T-helper 17 cell (primary cell): ENCODE measurements around the gene FBXO22. TPM values are rescaled to one million over a fixed set of nuclear protein-coding genes. Genes with fewer than 3 reads are reported as not detected.
"Not testable (repeated sequence)": the region's sequence is repeated elsewhere in the genome, so short reads cannot be mapped to it uniquely, and the experiment has no call there.

ENCODE experiments used
- ATAC-seq: fragments of 150-1000 bp; cut with Tn5 transposase; 2 replicates; pipeline ENCODE4 v1.10.0; 2021; ENCODE audit warnings: mild to moderate bottlenecking, moderate library complexity
- DNase-seq, 3 donors: peaks; one replicate each; pipeline versions ENCODE4 v3.0.0 to v3.0.0-alpha.2; 2020 to 2021
- H3K9me3 ChIP-seq: one replicate; pipeline ENCODE4 v1.7.0; 2013; ENCODE audit warnings: low read length, mild to moderate bottlenecking; ENCODE audit not compliant: control insufficient read depth, poor library complexity, severe bottlenecking
- H3K27ac Mint-ChIP-seq: one replicate; pipeline ENCODE4 v1.8.0; 2022; ENCODE audit warnings: mild to moderate bottlenecking, moderate library complexity, mixed read lengths
- H3K27me3 Mint-ChIP-seq: one replicate; pipeline ENCODE4 v1.8.0; 2022; ENCODE audit warnings: mixed read lengths
- H3K36me3 Mint-ChIP-seq: one replicate; pipeline ENCODE4 v1.8.0; 2022; ENCODE audit warnings: low read depth, mixed read lengths
- H3K4me1 Mint-ChIP-seq: one replicate; pipeline ENCODE4 v1.8.0; 2022; ENCODE audit warnings: mild to moderate bottlenecking, mixed read lengths
- H3K4me3 Mint-ChIP-seq: one replicate; pipeline ENCODE4 v1.8.0; 2022; ENCODE audit warnings: mild to moderate bottlenecking, moderate library complexity, mixed read lengths
- total RNA-seq, 4 donors: library from RNA in 2 of 4; stranded (reverse) in 2 of 4; gene quantifications; one replicate each; pipeline ENCODE4 v1.2.3 and lab custom pipeline; 2022 to 2026

FBXO22 gene
- total RNA-seq (1 to 10 TPM; 7.1 to 9.0 TPM), total RNA-seq (lab: John Stamatoyannopoulos, UW) (17.5 to 36.5 reads per million in 2 donors)

DNA sequence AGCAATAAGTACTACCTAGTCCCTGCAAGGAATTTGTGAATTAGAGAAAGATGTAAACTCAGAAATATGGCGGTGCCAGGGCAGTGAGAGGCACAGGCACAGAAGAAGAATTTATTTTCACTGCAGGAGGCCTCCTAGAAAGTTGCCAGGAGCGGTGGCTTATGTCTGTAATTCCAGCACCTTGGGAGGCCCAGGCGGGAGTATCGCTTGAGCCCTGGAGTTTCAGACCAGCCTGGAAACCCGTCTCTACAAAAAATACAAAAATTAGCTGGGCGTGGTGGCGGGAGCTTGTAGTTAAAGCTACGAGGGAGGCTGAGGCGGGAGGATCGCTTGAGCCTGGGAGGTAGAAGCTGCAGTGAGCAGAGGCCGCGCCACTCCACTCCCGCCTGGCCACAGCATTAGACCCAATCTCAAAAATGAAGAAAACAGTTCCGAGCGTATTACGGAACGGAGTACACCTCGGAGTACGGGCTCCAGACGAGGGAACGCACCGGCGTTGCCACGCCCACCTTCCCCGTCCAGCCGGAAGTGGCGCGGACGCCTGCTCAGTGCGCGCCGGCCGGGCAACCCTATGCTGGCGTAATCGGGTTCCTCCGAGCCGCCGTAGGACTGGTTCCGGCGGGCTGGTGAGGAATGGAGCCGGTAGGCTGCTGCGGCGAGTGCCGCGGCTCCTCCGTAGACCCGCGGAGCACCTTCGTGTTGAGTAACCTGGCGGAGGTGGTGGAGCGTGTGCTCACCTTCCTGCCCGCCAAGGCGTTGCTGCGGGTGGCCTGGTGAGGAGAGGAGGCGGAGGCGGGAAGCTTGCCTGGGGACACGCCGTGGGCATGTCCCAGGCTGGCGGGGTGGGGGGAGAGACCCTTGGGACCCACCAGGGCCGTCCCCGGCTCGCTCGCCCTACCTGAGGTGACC lies at the start of gene FBXO22:
TSS of gene FBXO22 (plus strand) at position 548 of the 909 bp plus-strand sequence. CDS start at position 634, 86 bp downstream.
- Mint-ChIP-seq H3K27ac (peak within 1 kb of the TSS; percentile 94), H3K4me1 (peaks cover 16% of the 10 kb centered on the region), H3K4me3 (peak within 1 kb of the TSS; percentile 96), H3K36me3 (peaks cover 2% of the 10 kb centered on the region), H3K27me3 (no peaks in the 10 kb centered on the region)
- DNase-seq, result peak; percentile 73 to 81 (median 76)
- peak; percentile 93 for ATAC-seq
- no peaks in the 10 kb centered on the region for H3K9me3 ChIP-seq

DNA sequence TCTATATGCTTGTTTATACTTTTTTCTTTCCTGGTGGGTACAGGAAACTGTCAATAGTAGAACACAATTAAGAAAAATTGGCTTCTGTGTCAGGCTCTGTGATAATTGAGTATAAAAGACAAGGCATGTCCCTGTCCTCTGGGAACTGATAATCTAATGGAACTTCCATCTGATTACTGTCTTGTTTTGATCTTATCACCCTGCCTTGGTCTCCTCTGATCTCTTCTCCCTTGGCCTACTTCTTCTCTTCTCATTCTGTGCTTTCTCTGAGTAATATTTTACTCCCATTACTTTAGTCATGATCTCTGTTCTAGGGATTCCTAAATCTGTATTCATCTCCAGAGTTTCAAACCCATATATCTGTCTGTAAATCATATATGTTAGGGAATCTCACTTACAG lies 45.8 kb upstream of the FBXO22 start:
- H3K27me3 Mint-ChIP-seq, result no peaks in the 10 kb centered on the region
- peaks cover 12% of the 10 kb centered on the region for H3K36me3 Mint-ChIP-seq

DNA sequence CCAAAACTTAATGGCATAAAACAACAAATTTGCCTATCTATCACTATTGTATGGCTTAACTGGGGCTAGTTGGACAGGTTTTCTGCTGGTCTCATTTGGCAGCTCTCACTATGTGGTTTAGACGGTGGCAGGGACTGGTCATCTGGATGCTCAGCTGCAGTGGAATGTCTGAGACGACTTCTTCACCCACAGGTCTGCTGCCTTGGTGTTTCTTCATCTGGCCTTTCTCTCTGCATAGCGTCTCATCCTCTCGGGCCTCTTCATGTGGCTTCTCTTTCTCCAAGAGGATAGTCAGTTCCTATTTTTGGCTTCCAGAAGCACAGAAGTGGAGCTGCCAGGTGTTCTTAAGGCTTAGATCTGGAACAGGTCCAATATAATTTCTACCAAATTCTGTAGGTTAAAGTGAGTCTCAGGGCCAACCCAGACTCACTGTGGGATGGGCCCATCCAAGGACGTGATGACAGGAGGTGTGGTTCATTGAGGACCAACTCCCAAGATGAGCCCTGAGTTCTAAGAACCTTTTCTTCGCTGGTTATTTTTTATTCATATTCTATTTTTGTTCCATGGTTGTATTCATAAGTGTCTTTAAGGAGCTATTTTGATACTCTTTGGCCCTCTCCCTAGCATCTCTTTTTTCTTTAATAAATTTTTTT lies 41.8 kb upstream of the FBXO22 start:
- Mint-ChIP-seq H3K36me3 (peaks cover 13% of the 10 kb centered on the region), H3K4me1 (peaks cover 39% of the 10 kb centered on the region), H3K27ac (no peak overlapping the region), H3K27me3 (no peaks in the 10 kb centered on the region), H3K4me3 (no peak overlapping the region)
- no peak for DNase-seq
- ATAC-seq, result no peak
- no peaks in the 10 kb centered on the region for H3K9me3 ChIP-seq

More for the DNA sequence above, 45.8 kb upstream of the FBXO22 start:
- no peak for ATAC-seq
- H3K9me3 ChIP-seq, result no peaks in the 10 kb centered on the region
- Mint-ChIP-seq H3K27ac (peak overlapping the region; percentile 29), H3K4me1 (peaks cover 28% of the 10 kb centered on the region), H3K4me3 (no peak overlapping the region)
- no peak for DNase-seq

DNA sequence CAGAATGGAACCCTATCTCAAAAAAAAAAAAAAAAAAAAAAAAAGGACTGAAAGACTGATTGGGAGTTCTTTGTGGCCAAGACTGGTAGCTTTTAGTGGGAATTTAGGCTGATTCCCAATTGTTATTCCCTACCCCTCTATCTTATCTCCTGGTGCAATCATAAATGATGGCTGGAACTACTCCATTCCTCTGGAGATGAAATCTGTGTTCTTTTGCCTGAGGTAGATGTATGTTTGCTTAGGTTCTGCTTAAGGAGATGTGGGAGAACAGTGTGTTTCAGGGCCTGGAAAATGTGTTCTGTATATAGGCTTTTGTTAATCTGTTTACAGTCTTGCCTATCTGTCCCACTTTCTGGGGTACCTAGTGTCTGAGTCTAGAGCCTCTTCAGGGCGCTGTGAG lies 40.9 kb upstream of the FBXO22 start:
- DNase-seq, result no peak
- H3K27ac Mint-ChIP-seq, result no peak overlapping the region
- ATAC-seq, result no peak
- no peak overlapping the region for H3K4me3 Mint-ChIP-seq
- peaks cover 42% of the 10 kb centered on the region for H3K4me1 Mint-ChIP-seq
- H3K9me3 ChIP-seq, result no peaks in the 10 kb centered on the region
- peaks cover 13% of the 10 kb centered on the region for H3K36me3 Mint-ChIP-seq
- H3K27me3 Mint-ChIP-seq, result no peaks in the 10 kb centered on the region

DNA sequence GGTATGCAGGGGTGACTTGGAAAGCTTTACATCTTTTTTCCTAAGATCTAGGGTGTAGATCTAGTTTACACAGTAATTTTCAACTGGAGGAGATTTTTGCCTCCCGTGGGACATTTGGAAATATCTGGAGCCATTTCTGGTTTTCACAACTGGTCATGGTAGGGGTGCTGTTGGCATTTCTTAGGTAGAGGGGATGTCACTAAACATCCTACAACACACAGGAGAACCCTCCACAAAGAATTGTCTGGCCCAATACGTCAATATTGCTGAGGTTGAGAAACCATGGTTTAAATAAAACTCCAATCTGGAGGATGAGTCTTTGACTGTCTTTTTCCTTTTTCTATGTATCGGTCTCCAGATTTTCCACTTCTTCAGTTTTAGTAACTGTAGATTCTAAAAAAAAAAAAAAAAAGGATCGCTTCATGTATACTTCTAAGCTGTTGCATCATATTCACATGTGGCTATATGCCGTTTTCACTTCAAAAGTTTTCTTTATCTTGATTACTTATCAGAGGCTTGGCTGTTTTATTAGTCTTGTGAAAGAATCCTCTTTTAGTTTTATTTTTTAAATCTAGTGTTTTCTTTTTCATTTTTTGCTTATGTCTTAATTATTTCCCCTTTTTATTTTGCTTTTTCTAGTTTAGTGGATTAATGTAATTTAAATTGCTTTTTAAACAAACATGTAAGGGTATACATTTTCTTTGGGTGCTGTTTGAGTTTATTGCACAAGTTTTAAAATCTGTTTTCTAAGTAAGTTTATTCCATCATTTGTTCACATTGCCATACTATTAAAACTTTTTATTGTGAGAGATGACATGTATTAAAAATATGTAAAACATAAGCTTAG lies 39.2 kb upstream of the FBXO22 start:
- DNase-seq, result no peak

DNA sequence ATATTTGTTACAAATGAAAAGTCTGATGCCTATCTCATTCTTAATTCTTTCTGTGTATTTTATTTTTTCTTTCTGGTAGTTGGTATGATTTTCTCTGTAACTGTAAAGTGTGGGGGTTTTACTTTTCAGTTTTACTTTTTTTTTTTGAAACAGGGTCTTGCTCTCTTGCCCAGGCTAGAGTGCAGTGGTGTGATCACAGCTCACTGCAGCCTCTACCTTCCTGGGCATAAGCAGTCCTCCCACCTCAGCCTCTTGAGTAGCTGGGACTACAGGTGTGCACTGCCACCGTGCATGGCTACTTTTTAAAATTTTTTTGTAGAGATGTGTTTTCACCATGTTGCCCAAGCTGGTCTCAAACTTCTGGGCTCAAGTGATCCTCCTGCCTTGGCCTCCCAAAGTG lies 37.6 kb upstream of the FBXO22 start:
- not testable (repeated sequence) for ATAC-seq, H3K36me3 Mint-ChIP-seq, DNase-seq, H3K27me3 Mint-ChIP-seq, H3K9me3 ChIP-seq
- H3K27ac Mint-ChIP-seq, result peak overlapping the region; percentile 70
- H3K4me3 Mint-ChIP-seq, result peak overlapping the region; percentile 9
- H3K4me1 Mint-ChIP-seq, result peaks cover 34% of the 10 kb centered on the region

More for the DNA sequence above, 39.2 kb upstream of the FBXO22 start:
- H3K27ac Mint-ChIP-seq, result no peak overlapping the region
- H3K36me3 Mint-ChIP-seq, result peaks cover 5% of the 10 kb centered on the region
- H3K4me3 Mint-ChIP-seq, result no peak overlapping the region
- H3K9me3 ChIP-seq, result no peaks in the 10 kb centered on the region
- ATAC-seq, result no peak
- peaks cover 33% of the 10 kb centered on the region for H3K4me1 Mint-ChIP-seq
- no peaks in the 10 kb centered on the region for H3K27me3 Mint-ChIP-seq

DNA sequence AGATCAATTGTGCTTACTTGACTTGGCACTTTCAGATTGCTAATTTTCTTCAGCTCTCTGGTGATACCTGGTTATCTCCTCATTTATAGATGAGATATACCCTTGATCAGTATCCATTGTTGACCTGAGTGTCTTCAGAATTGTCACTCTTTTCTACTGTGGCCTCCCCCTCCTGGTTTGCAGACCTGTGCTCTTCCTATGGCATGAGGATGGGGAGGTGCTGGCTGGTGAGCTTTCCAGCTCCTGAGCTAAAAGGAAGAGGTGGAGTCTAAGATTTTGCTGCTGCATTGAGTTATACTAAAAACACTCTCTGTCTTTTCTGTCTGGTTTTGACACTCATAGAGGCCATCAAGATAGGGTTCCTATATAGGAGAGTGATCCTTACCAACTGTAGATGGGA lies 36.8 kb upstream of the FBXO22 start:
- DNase-seq (no peak), ATAC-seq (no peak)
- peak overlapping the region; percentile 70 for H3K27ac Mint-ChIP-seq
- H3K4me3 Mint-ChIP-seq, result no peak overlapping the region
- no peaks in the 10 kb centered on the region for H3K9me3 ChIP-seq
- peaks cover 37% of the 10 kb centered on the region for H3K4me1 Mint-ChIP-seq
- no peaks in the 10 kb centered on the region for H3K27me3 Mint-ChIP-seq
- peaks cover 9% of the 10 kb centered on the region for H3K36me3 Mint-ChIP-seq

DNA sequence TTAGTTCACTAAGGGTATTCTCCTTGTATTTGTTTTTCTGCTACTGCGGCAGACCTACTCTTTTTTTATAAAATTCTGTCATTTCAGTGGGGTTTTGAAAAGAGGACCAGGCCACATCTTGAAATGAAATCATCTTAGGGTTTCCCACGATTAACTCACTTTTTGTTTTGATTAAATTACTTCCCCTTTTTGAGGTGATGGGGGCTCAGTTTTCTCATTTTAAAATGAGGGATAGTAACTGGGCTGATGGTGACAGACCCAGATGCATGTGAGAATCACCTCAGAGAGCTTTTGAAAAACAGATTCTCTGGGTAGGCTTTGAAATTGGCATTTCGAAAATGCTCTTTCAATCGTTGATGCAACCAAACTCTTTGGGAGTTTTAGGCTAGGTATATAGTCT lies 36.2 kb upstream of the FBXO22 start:
- Mint-ChIP-seq H3K27me3 (no peaks in the 10 kb centered on the region), H3K36me3 (peaks cover 9% of the 10 kb centered on the region), H3K4me1 (peaks cover 38% of the 10 kb centered on the region), H3K27ac (peak overlapping the region; percentile 70), H3K4me3 (peak overlapping the region; percentile 19)
- ATAC-seq (no peak), DNase-seq (no peak)
- H3K9me3 ChIP-seq, result no peaks in the 10 kb centered on the region

DNA sequence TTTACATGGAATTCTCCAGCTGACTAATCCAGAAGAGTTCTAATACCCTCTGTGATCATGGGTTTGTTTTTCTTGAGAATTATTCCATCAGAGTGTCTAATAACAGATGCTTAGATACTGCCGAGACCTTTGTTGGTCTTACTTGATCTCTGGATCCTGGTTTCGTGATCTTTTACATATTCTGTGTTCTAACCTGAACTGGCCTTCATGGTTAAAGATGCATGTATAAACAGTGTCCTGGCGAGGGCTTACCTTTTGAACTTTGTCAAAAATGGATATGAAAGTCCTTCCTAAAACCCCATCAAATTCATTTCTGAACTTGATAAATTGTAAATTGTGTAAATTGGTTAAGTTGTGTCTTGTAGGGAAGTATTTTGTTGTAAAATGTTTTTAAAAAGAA lies 35.7 kb upstream of the FBXO22 start:
- Mint-ChIP-seq H3K4me3 (no peak overlapping the region), H3K4me1 (peaks cover 35% of the 10 kb centered on the region), H3K36me3 (peaks cover 9% of the 10 kb centered on the region), H3K27ac (peak overlapping the region; percentile 80), H3K27me3 (no peaks in the 10 kb centered on the region)
- DNase-seq (no peak), ATAC-seq (no peak)
- H3K9me3 ChIP-seq, result no peaks in the 10 kb centered on the region

DNA sequence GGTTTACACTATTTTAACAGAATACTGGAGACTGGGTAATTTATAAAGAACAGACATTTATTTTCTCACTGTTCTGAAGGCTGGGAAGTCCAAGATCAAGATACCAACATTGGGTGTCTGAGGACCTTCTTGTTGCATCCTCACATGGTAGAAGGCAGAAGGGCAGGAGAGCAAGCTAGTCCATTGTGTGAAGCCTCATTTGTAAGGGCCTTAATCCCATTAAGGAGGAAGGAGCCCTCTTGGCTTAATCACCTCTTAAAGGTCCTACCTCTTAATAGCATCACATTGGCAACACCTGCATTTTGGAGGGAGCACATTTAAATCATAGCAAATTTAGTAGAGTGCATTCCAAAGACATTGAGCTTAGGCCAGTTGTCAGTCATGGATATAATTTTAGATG lies 34.2 kb upstream of the FBXO22 start:
- no peaks in the 10 kb centered on the region for H3K9me3 ChIP-seq
- ATAC-seq (no peak), DNase-seq (no peak)
- Mint-ChIP-seq H3K27me3 (no peaks in the 10 kb centered on the region), H3K27ac (no peak overlapping the region), H3K36me3 (peaks cover 18% of the 10 kb centered on the region), H3K4me1 (peaks cover 33% of the 10 kb centered on the region), H3K4me3 (no peak overlapping the region)

DNA sequence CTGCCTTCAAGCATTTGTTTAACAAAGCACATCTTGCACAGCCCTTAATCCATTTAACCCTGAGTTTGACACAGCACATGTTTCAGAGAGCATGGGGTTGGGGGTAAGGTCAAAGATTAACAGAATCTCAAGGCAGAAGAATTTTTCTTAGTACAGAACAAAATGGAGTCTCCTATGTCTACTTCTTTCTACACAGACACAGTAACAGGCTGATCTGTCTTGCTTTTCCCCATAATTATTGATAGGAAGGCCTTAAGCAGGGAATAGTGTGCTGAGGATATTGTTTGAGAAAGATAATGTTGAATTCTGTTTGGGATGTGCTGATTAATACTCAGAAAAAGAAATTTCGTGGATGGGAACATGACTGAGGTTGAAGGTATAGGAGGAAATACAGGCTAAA lies 32.1 kb upstream of the FBXO22 start:
- not testable (repeated sequence) for DNase-seq, H3K27me3 Mint-ChIP-seq, H3K27ac Mint-ChIP-seq, H3K9me3 ChIP-seq, ATAC-seq
- peaks cover 22% of the 10 kb centered on the region for H3K4me1 Mint-ChIP-seq
- H3K4me3 Mint-ChIP-seq, result peak overlapping the region; percentile 67
- H3K36me3 Mint-ChIP-seq, result peaks cover 15% of the 10 kb centered on the region

DNA sequence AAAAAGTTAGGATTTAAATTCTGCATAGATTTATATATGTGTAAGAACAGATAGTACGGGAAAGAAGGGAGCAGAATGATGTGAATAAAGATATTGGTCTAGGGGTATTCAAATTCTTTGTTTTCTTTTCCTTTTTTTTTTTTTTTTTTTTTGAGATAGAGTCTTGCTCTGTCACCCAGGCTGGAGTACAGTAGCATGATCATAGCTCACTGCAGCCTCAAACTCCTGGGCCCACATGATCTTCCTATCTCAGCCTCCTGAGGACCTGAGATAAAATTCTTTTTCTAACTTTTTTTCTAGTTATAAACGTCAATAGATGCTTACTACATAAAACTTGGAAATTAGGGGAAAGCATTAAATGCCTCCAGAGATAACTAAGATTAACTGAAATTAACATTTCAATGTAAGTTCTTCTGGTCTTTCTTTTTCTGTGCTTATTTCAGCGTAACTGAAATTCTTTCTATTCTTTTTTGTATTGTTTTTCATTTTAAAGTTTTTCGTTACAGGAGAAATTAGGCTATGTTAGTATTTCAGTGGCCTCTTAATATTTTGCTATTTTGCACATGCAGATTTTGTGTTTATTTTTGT lies 31.2 kb upstream of the FBXO22 start:
- H3K36me3 Mint-ChIP-seq, result peaks cover 15% of the 10 kb centered on the region

More for the DNA sequence above, 31.2 kb upstream of the FBXO22 start:
- no peak for DNase-seq
- Mint-ChIP-seq H3K4me3 (no peak overlapping the region), H3K4me1 (peaks cover 13% of the 10 kb centered on the region), H3K27me3 (no peaks in the 10 kb centered on the region), H3K27ac (no peak overlapping the region)
- H3K9me3 ChIP-seq, result no peaks in the 10 kb centered on the region
- no peak for ATAC-seq
